ENCODE measurements around the gene ZNF740. TPM values are rescaled to one million over a fixed set of nuclear protein-coding genes. Genes with fewer than 3 reads are reported as not detected.

Gene ZNF740
- total RNA-seq, 4 donors from 2014 or later = 6.9 to 21.2 (median 9.8) TPM

DNA sequence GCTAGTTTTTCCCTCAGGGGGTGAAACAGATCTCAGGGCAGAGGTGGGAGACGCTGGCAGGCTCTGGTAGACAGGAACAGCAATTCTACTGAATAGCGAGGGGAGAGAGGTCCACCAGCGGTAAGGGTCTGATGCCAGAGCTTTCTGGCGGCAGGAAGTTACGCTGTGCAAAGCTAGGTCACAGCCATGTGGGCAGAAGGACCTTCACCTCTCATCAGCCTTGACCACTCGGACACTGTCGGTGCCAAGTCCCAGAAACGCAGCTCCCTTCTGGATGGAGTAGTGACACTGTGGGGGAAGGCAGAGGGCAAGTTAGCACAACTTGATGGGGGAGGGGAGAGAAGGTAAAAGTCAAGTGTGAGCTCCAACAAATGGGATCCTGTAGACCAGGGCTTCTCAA, 10.3 kb upstream of the ZNF740 start:
- TF ChIP-seq, protein P1, sequence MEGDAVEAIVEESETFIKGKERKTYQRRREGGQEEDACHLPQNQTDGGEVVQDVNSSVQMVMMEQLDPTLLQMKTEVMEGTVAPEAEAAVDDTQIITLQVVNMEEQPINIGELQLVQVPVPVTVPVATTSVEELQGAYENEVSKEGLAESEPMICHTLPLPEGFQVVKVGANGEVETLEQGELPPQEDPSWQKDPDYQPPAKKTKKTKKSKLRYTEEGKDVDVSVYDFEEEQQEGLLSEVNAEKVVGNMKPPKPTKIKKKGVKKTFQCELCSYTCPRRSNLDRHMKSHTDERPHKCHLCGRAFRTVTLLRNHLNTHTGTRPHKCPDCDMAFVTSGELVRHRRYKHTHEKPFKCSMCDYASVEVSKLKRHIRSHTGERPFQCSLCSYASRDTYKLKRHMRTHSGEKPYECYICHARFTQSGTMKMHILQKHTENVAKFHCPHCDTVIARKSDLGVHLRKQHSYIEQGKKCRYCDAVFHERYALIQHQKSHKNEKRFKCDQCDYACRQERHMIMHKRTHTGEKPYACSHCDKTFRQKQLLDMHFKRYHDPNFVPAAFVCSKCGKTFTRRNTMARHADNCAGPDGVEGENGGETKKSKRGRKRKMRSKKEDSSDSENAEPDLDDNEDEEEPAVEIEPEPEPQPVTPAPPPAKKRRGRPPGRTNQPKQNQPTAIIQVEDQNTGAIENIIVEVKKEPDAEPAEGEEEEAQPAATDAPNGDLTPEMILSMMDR (IDR thresholded peaks at IDR 0.05) = no peak
- no peak for TF ChIP-seq POLR2A (IDR thresholded peaks at IDR 0.05)
- intact Hi-C loops (cut with DNase I) = no loop called here
- Histone ChIP-seq H3K27ac (no peak overlapping the region), H3K9me3 (no peaks in the 10 kb centered on the region), H3K4me1 (peaks cover 0 to 5% (median 0%) of the 10 kb centered on the region in 3 donors), H3K27me3 (no peaks in the 10 kb centered on the region), H3K36me3 (peaks cover 0 to 79% (median 8%) of the 10 kb centered on the region in 3 donors), H3K4me3 (no peak overlapping the region)
- WGBS, 2 donors = 84 to 94% methylated on average over 7 to 8 of the region's 8 CpGs
- no peak for DNase-seq

GRCh38 chr12:53170876-53171724, 9.4 kb upstream of the ZNF740 start:
- Histone ChIP-seq H3K27me3 (no peaks in the 10 kb centered on the region), H3K27ac (no peak overlapping the region), H3K36me3 (peaks cover 0 to 70% (median 8%) of the 10 kb centered on the region in 3 donors), H3K9me3 (no peaks in the 10 kb centered on the region), H3K4me3 (no peak overlapping the region), H3K4me1 (peaks cover 0 to 8% (median 0%) of the 10 kb centered on the region in 3 donors)
- no peak for DNase-seq
- intact Hi-C loops (cut with DNase I) = no loop called here
- WGBS, 2 donors = 86 to 90% methylated on average over 4 of the region's 14 CpGs
- TF ChIP-seq, protein P1 (IDR thresholded peaks at IDR 0.05) = no peak
- no peak for TF ChIP-seq POLR2A (IDR thresholded peaks at IDR 0.05)

GRCh38 chr12:53171725-53172329, 8.7 kb upstream of the ZNF740 start:
- Histone ChIP-seq H3K9me3 (no peaks in the 10 kb centered on the region), H3K27ac (no peak overlapping the region), H3K4me3 (no peak overlapping the region), H3K36me3 (peaks cover 0 to 63% (median 8%) of the 10 kb centered on the region in 3 donors), H3K4me1 (peaks cover 0 to 8% (median 0%) of the 10 kb centered on the region in 3 donors), H3K27me3 (no peaks in the 10 kb centered on the region)
- DNase-seq = no peak
- no peak for TF ChIP-seq POLR2A (IDR thresholded peaks at IDR 0.05)
- TF ChIP-seq, protein P1 (IDR thresholded peaks at IDR 0.05) = no peak
- 56 to 68% methylated on average over 8 to 10 of the region's 10 CpGs for WGBS, 2 donors
- intact Hi-C loops (cut with DNase I) = no loop called here

DNA sequence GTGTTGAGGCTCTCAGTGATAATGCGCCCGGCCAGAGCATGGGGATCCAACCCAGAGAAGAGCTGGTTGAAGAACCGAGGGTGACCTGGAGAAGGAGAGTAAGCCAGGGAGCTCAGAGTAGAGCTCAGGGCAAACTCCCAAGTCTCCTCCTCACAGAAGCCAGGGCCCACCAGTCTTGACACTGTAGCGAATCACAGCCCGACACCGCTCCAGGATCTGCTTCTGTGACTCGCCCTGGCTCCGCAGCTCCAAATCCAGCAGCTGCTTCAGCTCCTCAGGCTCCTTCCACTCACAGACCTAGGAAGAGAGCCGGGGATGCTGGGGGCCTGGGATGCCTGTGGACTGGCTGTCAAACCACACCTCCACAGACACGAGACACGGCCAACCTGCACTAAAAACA, 8.2 kb upstream of the ZNF740 start:
- Histone ChIP-seq H3K4me3 (no peak overlapping the region), H3K27me3 (no peaks in the 10 kb centered on the region), H3K9me3 (no peaks in the 10 kb centered on the region), H3K36me3 (peaks cover 0 to 57% (median 8%) of the 10 kb centered on the region in 3 donors), H3K4me1 (peaks cover 0 to 8% (median 0%) of the 10 kb centered on the region in 3 donors), H3K27ac (no peak overlapping the region)
- no peak for DNase-seq
- TF ChIP-seq, protein P1 (IDR thresholded peaks at IDR 0.05) = no peak
- no peak for TF ChIP-seq POLR2A (IDR thresholded peaks at IDR 0.05)
- 78 to 90% methylated on average over 3 to 8 of the region's 11 CpGs for WGBS, 2 donors
- intact Hi-C loops (cut with DNase I) = no loop called here

Measured in esophagus squamous epithelium (tissue), 5 donors.